Left ventricle myocardium inferior (tissue), 1 donor: ENCODE measurements around the gene CDCA7. TPM values are rescaled to one million over a fixed set of nuclear protein-coding genes. Genes with fewer than 3 reads are reported as not detected.
"Not testable (repeated sequence)": the region's sequence is repeated elsewhere in the genome, so short reads cannot be mapped to it uniquely, and the experiment has no call there.

ENCODE experiments used
- DNase-seq: peaks from one replicate; pipeline ENCODE4 v3.0.0-alpha.2; 2020
- H3K27ac ChIP-seq: fragments of 200-600 bp; replicated peaks from 2 replicates; pipeline ENCODE4 v1.8.0; 2021
- H3K27me3 ChIP-seq: fragments of 200-600 bp; 2 replicates; pipeline ENCODE4 v1.8.0; 2021; ENCODE audit warnings: low read depth
- H3K36me3 ChIP-seq: fragments of 200-600 bp; 2 replicates; pipeline ENCODE4 v1.8.0; 2021
- H3K4me1 ChIP-seq: fragments of 200-600 bp; 2 replicates; pipeline ENCODE4 v1.8.0; 2021
- H3K4me3 ChIP-seq: fragments of 200-600 bp; 2 replicates; pipeline ENCODE4 v1.8.0; 2021; ENCODE audit warnings: mild to moderate bottlenecking, moderate library complexity
- H3K9me3 ChIP-seq: fragments of 200-600 bp; replicated peaks from 2 replicates; pipeline ENCODE4 v1.8.0; 2021
- CTCF ChIP-seq: fragments of 200-600 bp; IDR thresholded peaks from 2 replicates; pipeline ENCODE4 v1.8.0; 2021; ENCODE audit warnings: antibody characterized with exemption, mild to moderate bottlenecking, borderline replicate concordance
- intact Hi-C: fragments of 100-400 bp; cut with micrococcal nuclease; formaldehyde crosslinking; loops from one replicate; pipeline ENCODE4 v1.11.0; 2022
- total RNA-seq: library from RNA; stranded (reverse); fragmentation: NEBNext Ultra II Directional; extraction: Animal tissue kit (Norgen Biotek cat#: 25700); gene quantifications from one replicate; pipeline ENCODE4 v1.2.1, GENCODE V29; 2021
- donor health status: DM: no; HTN: yes; CAD: no; lungs with severe emphysema.

The CDCA7 gene
- total RNA-seq, 1 donor from 2014 or later = 0.96 TPM

- Histone ChIP-seq H3K27ac (no peak overlapping the region), H3K4me3 (no peak overlapping the region), H3K36me3 (no peaks in the 10 kb centered on the region), H3K9me3 (no peaks in the 10 kb centered on the region), H3K27me3 (peaks cover 26% of the 10 kb centered on the region), H3K4me1 (peaks cover 16% of the 10 kb centered on the region)
- TF ChIP-seq CTCF = no peak
- no peak for DNase-seq
- intact Hi-C loops = no loop called here
These were observed 4.6 kb downstream of the CDCA7 start for GRCh38 chr2:173359231-173359630.

- H3K4me1 ChIP-seq = no peaks in the 10 kb centered on the region
- H3K36me3 ChIP-seq = no peaks in the 10 kb centered on the region
- H3K4me3 ChIP-seq = no peak overlapping the region
- no peak for TF ChIP-seq CTCF
- DNase-seq = no peak
- no peak overlapping the region for H3K27ac ChIP-seq
- no peaks in the 10 kb centered on the region for H3K9me3 ChIP-seq
- H3K27me3 ChIP-seq = no peaks in the 10 kb centered on the region
- intact Hi-C loops = no loop called here
These were observed 15.5 kb downstream of the CDCA7 start for GRCh38 chr2:173370198-173370597.

- no peak overlapping the region for H3K27ac ChIP-seq
- no peak overlapping the region for H3K4me3 ChIP-seq
- DNase-seq = no peak
- no peaks in the 10 kb centered on the region for H3K4me1 ChIP-seq
- H3K36me3 ChIP-seq = no peaks in the 10 kb centered on the region
- no peaks in the 10 kb centered on the region for H3K27me3 ChIP-seq
- H3K9me3 ChIP-seq = no peaks in the 10 kb centered on the region
- intact Hi-C loops = no loop called here
- TF ChIP-seq CTCF = no peak
These were observed 16.4 kb downstream of the CDCA7 start for GRCh38 chr2:173371023-173371422.

GRCh38 chr2:173373290-173373689 lies 18.6 kb downstream of the CDCA7 start:
- Histone ChIP-seq H3K4me1 (no peaks in the 10 kb centered on the region), H3K36me3 (no peaks in the 10 kb centered on the region), H3K27me3 (no peaks in the 10 kb centered on the region), H3K9me3 (no peaks in the 10 kb centered on the region), H3K4me3 (no peak overlapping the region), H3K27ac (no peak overlapping the region)
- intact Hi-C loops = no loop called here
- no peak for TF ChIP-seq CTCF
- DNase-seq = no peak

GRCh38 chr2:173374634-173375033 lies 20.0 kb downstream of the CDCA7 start:
- Histone ChIP-seq H3K27ac (no peak overlapping the region), H3K4me1 (no peaks in the 10 kb centered on the region), H3K9me3 (no peaks in the 10 kb centered on the region), H3K36me3 (no peaks in the 10 kb centered on the region), H3K4me3 (no peak overlapping the region), H3K27me3 (no peaks in the 10 kb centered on the region)
- DNase-seq = no peak
- intact Hi-C loops = no loop called here
- TF ChIP-seq CTCF = no peak

GRCh38 chr2:173385534-173385933 lies 30.9 kb downstream of the CDCA7 start:
- H3K4me3 ChIP-seq, DNase-seq, H3K36me3 ChIP-seq, H3K27ac ChIP-seq, H3K27me3 ChIP-seq, H3K4me1 ChIP-seq, intact Hi-C loops, H3K9me3 ChIP-seq: not testable (repeated sequence)
